HG03025 (cell line): ENCODE results near the gene ANO4.
"Not testable (repeated sequence)": the region's sequence is repeated elsewhere in the genome, so short reads cannot be mapped to it uniquely, and the experiment has no call there.

ENCODE experiments used
- ATAC-seq: cut with Tn5 transposase; IDR thresholded peaks from one replicate; pipeline ENCODE4 v1.9.1; 2021; ENCODE audit warnings: mild to moderate bottlenecking, moderate library complexity; ENCODE audit not compliant: unreplicated experiment, low FRiP score

Gene ANO4

DNA sequence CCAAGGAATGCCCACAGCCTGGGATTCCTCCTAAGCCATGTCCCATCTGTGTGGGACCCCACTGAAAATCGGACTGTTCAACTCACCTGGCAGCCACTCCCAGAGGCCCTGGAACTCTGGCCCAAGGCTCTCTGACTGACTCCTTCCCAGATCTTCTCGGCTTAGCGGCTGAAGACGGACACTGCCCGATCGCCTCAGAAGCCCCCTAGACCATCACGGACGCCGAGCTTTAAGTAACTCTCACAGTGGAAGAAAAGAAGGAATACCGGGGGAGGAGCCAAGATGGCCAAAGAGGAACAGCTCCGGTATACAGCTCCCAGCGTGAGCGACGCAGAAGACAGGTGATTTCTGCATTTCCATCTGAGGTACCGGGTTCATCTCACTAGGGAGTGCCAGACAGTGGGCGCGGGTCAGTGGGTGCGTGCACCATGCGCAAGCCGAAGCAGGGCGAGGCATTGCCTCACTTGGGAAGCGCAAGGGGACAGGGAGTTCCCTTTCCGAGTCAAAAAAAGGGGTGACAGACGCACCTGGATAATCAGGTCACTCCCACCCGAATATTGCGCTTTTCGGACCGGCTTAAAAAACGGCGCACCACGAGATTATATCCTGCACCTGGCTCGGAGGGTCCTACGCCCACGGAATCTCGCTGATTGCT lies 351.3 kb downstream of the ANO4 start:
- not testable (repeated sequence) for ATAC-seq

DNA sequence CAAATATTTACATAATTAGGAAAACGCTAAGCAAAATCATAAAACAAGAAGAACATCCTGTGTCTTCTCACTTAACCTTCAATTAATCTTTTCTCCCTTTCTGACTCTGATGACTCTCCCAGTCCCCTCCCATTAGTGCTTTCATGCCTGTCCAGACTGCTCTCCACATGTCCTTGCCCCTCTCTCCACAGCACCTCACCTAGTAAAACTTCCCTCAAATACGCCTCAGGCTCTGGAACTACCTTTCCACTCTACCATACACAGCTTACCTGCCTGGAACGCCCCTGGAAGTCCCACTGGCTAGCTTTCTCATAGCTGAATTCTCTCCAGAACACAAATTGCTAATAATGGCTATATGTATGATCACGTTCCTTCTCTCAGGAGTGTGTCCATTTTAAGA lies 370.7 kb downstream of the ANO4 start:
- ATAC-seq = no peak

DNA sequence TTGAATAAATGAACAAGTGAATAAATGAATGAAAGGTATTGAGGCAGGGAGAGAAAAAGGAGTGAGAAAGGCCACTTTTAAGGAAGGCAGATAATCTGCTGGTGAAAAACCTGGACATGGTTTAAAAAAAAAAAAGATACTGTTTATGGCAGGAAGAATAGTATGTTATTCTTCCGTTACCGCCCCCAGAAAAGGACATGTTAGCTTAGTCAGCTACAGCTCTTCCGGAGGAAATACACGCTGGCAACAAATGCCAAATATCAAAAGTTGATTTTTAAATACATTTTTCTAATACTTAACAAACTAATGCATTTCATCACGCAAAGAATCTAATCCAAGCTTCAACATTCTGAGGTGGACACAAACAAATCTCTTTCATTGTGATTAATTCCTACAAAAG lies 372.3 kb downstream of the ANO4 start:
- ATAC-seq = no peak

DNA sequence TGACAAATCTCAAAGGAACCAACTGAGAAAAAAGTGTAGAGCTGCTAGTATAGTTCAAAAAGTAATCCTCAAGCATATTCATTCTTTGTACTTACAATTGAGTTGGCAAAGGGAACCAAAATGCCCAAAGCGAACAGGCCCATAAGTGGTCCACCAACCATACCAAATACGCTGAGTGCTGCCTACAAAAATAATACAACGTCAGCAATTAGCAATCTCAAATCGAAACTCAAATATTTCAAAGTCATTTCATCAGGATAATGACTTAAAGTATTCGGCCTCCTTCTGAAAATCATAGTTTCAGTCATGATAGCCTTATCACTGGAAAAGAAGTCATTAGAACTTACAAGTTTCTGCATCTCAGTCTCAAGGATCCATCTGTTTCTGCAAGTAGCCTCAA lies 373.4 kb downstream of the ANO4 start:
- ATAC-seq = no peak

DNA sequence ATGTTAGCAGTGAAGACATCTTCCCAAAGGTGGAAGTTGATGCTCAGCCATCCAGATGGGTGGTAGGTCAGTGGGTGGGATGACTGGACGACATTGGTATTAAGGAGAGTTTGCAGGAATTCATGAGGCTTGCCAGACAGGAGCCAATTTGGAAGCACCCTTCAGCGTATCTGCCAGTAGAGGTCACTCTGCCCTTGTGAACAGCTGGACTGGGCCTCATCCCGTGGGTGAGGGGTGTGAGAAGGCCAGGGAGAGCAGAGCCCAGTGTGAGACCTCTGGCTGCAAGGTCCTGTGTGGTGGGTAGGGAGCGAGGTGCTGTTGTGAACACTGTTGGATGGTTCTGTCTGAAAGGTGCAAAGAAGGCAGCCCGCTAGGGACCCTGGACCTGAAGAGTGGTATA lies 377.7 kb downstream of the ANO4 start:
- ATAC-seq = no peak

DNA sequence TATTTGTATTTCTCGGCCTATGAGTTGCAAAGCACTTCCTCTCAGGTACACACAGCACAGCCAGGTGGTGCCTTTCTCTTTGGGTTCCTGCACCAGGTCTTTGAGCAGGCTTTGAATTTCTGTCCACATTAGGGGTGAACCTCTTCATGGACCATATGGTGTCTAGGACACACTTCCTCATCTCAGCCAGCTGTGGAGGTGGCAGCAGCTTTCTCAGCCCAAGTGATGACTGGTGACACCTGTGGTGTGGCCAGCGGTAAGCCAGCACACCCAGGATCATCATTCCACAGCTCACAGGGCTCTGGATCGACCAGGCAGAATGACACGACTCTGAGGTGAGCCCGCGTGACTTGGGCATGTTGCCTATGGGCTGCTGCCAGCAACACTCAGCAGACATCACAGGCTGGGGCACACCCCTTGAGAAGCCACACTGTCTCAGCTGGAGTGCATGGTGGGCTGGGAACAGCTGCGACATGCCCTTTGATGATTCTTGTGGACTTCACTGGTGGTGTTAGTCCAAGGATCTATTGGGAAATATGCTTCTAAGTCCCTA lies 378.7 kb downstream of the ANO4 start:
- no peak for ATAC-seq

DNA sequence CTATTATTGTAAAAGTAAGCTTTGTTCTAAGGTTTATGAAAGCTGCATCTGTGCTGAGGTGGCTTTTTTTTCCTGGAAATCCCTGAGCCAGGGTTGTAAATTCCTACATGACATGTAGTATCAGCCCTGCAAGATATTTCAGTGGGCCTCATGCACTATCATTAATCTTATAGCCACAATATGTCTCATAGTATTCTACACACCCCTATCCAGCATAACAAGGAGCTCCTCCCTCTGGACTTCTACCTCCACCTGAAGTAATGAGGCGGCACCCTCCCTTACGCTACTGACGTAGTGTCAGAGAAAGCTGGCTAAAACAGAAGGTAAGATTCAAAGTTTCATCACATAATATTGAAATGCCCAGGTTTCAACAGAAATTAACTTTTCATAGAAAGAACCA lies 380.0 kb downstream of the ANO4 start:
- ATAC-seq = no peak
